ENCODE data around the gene CUX1.
"Not testable (repeated sequence)": the region's sequence is repeated elsewhere in the genome, so short reads cannot be mapped to it uniquely, and the experiment has no call there.

CUX1 gene

GRCh38 chr7:101854084-101854865, 36.8 kb downstream of the CUX1 start:
- no peak for DNase-seq

GRCh38 chr7:101856473-101857357, 39.3 kb downstream of the CUX1 start:
- DNase-seq, result peak; percentile 68

GRCh38 chr7:101857358-101857811, 40.0 kb downstream of the CUX1 start:
- DNase-seq, result no peak

GRCh38 chr7:101858437-101859385, 41.3 kb downstream of the CUX1 start:
- no peak for DNase-seq

GRCh38 chr7:101859411-101860106, 42.1 kb downstream of the CUX1 start:
- no peak for DNase-seq

GRCh38 chr7:101860316-101861217, 43.1 kb downstream of the CUX1 start:
- DNase-seq, result no peak

- DNase-seq, result no peak
These were observed 43.9 kb downstream of the CUX1 start for GRCh38 chr7:101861218-101861775.

GRCh38 chr7:101862280-101863220, 45.1 kb downstream of the CUX1 start:
- DNase-seq, result no peak

GRCh38 chr7:101863598-101863997, 46.2 kb downstream of the CUX1 start:
- no peak for DNase-seq

- DNase-seq, result no peak
These were observed 46.6 kb downstream of the CUX1 start for GRCh38 chr7:101864039-101864438.

- no peak for DNase-seq
These were observed 47.6 kb downstream of the CUX1 start for GRCh38 chr7:101865031-101865430.

GRCh38 chr7:101865455-101865854, 48.0 kb downstream of the CUX1 start:
- DNase-seq, result no peak

- DNase-seq, result no peak
These were observed 48.9 kb downstream of the CUX1 start for GRCh38 chr7:101866328-101866727.

- DNase-seq, result no peak
These were observed 49.8 kb downstream of the CUX1 start for GRCh38 chr7:101867265-101867664.

- not testable (repeated sequence) for DNase-seq
These were observed 50.3 kb downstream of the CUX1 start for GRCh38 chr7:101867681-101868080.

- no peak for DNase-seq
These were observed 50.9 kb downstream of the CUX1 start for GRCh38 chr7:101868191-101868950.

GRCh38 chr7:101869026-101869900, 51.8 kb downstream of the CUX1 start:
- no peak for DNase-seq

- DNase-seq, result no peak
These were observed 52.5 kb downstream of the CUX1 start for GRCh38 chr7:101869901-101870290.
